Progenitor cell of endocrine pancreas (in vitro differentiated cells): ENCODE data around the gene TMX1. TPM values are rescaled to one million over a fixed set of nuclear protein-coding genes. Genes with fewer than 3 reads are reported as not detected.

ENCODE experiments used
- DNase-seq: peaks from one replicate; pipeline ENCODE4 v3.0.0; 2021; ENCODE audit warnings: low spot score; ENCODE audit not compliant: unreplicated experiment
- H3K27ac Mint-ChIP-seq: 2 replicates; pipeline ENCODE4 v1.8.0; 2021; ENCODE audit warnings: mild to moderate bottlenecking, moderate library complexity, mixed read lengths
- H3K27me3 Mint-ChIP-seq: 2 replicates; pipeline ENCODE4 v1.8.0; 2021; ENCODE audit warnings: mixed read lengths
- H3K36me3 Mint-ChIP-seq: 2 replicates; pipeline ENCODE4 v1.8.0; 2022; ENCODE audit warnings: mixed read lengths; ENCODE audit not compliant: insufficient read depth
- H3K4me1 Mint-ChIP-seq: 2 replicates; pipeline ENCODE4 v1.8.0; 2021; ENCODE audit warnings: low read depth, mixed read lengths
- H3K4me3 Mint-ChIP-seq: 2 replicates; pipeline ENCODE4 v1.8.0; 2021; ENCODE audit warnings: low read depth, mild to moderate bottlenecking, moderate library complexity, mixed read lengths
- H3K9me3 Mint-ChIP-seq: 2 replicates; pipeline ENCODE4 v1.8.0; 2021; ENCODE audit warnings: low read depth, mixed read lengths
- total RNA-seq: library from RNA; stranded (reverse); gene quantifications from 2 replicates; pipeline ENCODE4 v1.2.1, GENCODE V29; 2021
- TF ChIP-seq, protein P1 (sequence below): fragments of 200-600 bp; sonication (generic); IDR thresholded peaks from one replicate; pipeline ENCODE4 v1.5.0; 2021; ENCODE audit warnings: antibody characterized with exemption, mild to moderate bottlenecking; ENCODE audit not compliant: unreplicated experiment

The TMX1 gene
- total RNA-seq, 1 donor from 2014 or later = 31.3 TPM

DNA sequence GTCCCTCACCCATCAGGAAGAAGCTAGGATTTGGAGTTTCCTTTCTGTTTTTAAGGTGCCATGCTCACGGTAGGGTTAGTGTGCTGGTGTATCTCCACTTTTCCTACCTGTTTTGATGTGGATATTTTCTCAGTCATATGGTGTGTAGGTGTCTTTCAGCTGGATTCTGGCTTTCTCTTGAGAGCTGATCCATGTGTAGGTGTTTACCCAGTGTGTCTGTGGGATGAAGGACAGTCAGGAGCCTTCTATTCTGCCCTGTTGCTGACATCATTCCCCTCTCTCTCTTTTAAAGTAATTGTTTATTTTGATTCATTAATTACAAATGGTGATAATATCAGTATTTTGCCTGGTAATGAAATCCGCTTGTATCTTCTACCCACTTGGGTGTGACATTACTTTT lies 22.8 kb downstream of the TMX1 start:
- Mint-ChIP-seq H3K36me3 (peaks cover 12% of the 10 kb centered on the region), H3K4me3 (no peak overlapping the region), H3K27me3 (no peaks in the 10 kb centered on the region), H3K9me3 (peaks cover 7% of the 10 kb centered on the region), H3K4me1 (peaks cover 3% of the 10 kb centered on the region), H3K27ac (no peak overlapping the region)
- TF ChIP-seq, protein P1, sequence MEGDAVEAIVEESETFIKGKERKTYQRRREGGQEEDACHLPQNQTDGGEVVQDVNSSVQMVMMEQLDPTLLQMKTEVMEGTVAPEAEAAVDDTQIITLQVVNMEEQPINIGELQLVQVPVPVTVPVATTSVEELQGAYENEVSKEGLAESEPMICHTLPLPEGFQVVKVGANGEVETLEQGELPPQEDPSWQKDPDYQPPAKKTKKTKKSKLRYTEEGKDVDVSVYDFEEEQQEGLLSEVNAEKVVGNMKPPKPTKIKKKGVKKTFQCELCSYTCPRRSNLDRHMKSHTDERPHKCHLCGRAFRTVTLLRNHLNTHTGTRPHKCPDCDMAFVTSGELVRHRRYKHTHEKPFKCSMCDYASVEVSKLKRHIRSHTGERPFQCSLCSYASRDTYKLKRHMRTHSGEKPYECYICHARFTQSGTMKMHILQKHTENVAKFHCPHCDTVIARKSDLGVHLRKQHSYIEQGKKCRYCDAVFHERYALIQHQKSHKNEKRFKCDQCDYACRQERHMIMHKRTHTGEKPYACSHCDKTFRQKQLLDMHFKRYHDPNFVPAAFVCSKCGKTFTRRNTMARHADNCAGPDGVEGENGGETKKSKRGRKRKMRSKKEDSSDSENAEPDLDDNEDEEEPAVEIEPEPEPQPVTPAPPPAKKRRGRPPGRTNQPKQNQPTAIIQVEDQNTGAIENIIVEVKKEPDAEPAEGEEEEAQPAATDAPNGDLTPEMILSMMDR = no peak
- DNase-seq = no peak

DNA sequence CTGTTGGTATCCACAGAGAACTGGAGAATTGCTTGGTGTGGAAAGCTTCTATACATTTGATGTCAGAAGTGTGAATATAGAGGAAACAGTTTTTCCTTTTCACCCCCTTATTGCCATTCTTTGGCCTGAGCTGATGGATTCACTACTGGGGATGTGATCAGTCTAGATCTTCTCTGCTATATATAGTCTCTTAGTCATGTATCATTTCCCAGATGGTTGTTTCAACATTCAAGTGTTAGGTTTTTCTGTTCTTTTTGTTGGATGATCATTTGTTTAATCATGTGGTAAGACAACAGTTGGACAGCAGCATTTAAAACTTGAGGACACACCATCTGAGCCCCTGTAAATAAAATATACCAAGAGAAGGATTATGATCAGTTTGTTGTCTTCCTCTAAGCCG lies 29.6 kb downstream of the TMX1 start:
- Mint-ChIP-seq H3K36me3 (no peaks in the 10 kb centered on the region), H3K9me3 (no peaks in the 10 kb centered on the region), H3K4me1 (peaks cover 1% of the 10 kb centered on the region), H3K27me3 (no peaks in the 10 kb centered on the region), H3K27ac (no peak overlapping the region), H3K4me3 (no peak overlapping the region)
- DNase-seq = no peak
- TF ChIP-seq, protein P1 = no peak

DNA sequence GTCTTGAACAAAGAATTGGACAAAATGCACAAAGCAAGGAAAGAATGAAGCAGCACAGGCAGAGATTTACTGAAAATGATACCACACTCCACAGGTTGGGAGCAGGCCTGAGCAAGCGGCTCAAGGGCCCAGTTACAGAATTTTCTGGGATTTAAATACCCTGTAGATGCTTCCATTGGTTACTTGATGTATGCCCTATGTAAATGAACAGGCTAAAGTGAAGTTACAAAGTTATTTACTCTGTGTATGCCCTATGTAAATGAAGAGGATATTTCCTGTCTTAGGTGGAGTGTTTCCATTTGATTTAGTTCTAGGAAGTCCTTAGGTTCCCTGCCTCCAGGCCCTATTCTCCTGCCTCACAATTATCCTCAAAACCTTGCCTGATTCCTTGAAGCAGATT lies 36.6 kb downstream of the TMX1 start:
- Mint-ChIP-seq H3K9me3 (no peaks in the 10 kb centered on the region), H3K4me3 (no peak overlapping the region), H3K36me3 (no peaks in the 10 kb centered on the region), H3K27me3 (no peaks in the 10 kb centered on the region), H3K4me1 (peaks cover 2% of the 10 kb centered on the region), H3K27ac (no peak overlapping the region)
- TF ChIP-seq, protein P1 = no peak
- no peak for DNase-seq

DNA sequence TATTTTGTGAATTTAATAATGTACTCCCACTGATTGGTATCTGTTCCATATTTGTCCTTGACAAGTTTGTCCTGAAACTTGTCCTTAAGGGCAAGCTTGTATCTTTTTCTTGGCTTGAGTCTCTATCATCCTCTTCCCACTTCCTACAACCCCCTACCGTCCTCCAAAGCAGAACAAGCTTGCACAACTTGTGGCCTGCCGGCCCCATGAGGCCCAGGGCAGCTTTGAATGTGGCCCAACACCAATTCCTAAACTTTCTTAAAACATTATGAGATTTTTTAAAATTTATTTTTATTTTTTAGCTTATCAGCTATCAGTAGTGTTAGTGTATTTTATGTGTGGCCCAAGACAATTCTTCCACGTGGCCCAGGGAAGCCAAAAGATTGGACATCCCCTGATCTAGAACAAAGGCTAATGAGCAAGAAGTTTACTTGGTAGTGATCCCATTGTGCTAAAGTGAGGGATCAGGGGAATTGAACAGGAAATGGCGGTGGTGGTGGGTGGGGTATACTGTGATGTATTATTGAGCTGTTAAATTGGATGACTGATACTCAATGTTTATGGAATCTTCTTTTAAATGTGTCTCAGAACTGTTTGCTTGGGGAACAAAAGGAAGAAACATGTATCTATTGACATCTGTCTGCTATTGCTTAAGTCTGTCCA lies 37.8 kb downstream of the TMX1 start:
- Mint-ChIP-seq H3K27ac (no peak overlapping the region), H3K4me3 (no peak overlapping the region), H3K9me3 (no peaks in the 10 kb centered on the region), H3K4me1 (peaks cover 9% of the 10 kb centered on the region), H3K36me3 (no peaks in the 10 kb centered on the region), H3K27me3 (no peaks in the 10 kb centered on the region)
- TF ChIP-seq, protein P1 = no peak
- no peak for DNase-seq

- no peak for DNase-seq
- peaks cover 12% of the 10 kb centered on the region for H3K4me1 Mint-ChIP-seq
- no peak overlapping the region for H3K27ac Mint-ChIP-seq
- H3K4me3 Mint-ChIP-seq = no peak overlapping the region
- no peaks in the 10 kb centered on the region for H3K9me3 Mint-ChIP-seq
- H3K36me3 Mint-ChIP-seq = no peaks in the 10 kb centered on the region
- TF ChIP-seq, protein P1 = no peak
- no peaks in the 10 kb centered on the region for H3K27me3 Mint-ChIP-seq
Measured at GRCh38 chr14:51282517-51282916, 42.5 kb downstream of the TMX1 start.
